Activated CD4-positive, CD25-positive, alpha-beta regulatory T cell treated with anti-CD3 and anti-CD28 coated beads, Interleukin-2, amount 50 U/mL, for 24 hours (primary cell): ENCODE results near the gene VPS72.

Experiments
- ATAC-seq, 2 donors: fragments of 150-1000 bp; cut with Tn5 transposase; one replicate each; pipeline ENCODE4 v1.10.0; 2021; ENCODE audit warnings: mild to moderate bottlenecking in 1 of 2, moderate library complexity in 1 of 2

VPS72 gene

DNA sequence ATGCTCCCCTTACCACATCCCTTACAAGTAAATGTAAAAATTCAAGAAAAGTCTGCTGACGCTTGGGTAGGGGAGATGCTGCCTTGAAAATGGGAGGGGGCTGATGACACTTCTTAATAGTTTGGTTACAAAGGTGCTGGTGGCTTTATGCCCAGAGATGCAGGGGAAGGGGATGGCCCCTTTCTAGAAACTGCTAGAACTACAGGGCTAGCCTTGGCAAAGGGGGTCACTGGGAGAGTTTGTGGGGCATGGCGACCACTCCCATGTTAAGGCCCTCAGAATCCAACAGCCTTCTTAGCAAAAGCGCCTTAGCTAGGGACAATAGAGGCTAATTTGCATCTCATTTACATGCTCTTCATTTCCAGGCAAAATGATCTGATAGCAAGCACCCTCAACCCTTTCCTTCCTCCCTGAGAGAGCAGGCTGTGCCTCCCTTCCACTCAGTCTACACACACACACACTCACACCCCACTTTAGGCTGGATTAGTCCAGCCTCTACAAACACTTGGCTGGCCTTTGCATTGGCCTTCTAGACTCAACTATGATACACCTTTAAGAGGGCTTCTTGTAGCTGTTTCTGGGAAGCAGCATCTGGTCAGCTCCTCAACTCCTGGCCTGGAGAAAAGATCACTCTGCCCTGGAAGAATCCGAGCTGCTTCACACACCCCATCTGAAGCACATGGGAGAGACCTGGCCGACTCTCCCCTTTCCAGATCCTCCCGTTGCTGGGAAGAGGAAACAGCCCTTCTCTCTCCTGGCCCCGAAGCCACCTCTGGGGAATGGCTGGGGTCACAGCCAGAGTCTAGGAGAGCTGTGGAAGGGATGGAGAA lies 45.3 kb downstream of the VPS72 start:
- no peak for ATAC-seq

DNA sequence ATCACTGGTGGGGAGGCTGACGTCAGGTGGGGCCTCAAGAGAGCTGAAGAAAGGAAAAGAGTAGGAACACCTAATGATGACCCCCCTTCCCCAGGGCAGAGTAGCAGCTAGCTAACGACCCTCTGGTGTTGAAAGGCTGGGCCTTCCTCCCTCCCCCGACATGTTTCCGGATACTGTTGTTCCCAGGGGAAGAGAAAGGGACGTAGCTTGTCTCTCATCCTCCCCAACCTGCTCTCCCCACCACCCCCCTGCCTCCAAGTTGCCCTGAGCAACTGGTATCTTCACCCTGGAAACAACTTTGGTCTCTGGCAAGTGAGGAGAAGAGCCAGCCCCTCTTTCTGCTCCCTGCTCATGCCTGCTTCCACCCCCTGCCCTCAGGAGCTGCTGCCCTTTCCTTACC lies 46.0 kb downstream of the VPS72 start:
- ATAC-seq: no peak

DNA sequence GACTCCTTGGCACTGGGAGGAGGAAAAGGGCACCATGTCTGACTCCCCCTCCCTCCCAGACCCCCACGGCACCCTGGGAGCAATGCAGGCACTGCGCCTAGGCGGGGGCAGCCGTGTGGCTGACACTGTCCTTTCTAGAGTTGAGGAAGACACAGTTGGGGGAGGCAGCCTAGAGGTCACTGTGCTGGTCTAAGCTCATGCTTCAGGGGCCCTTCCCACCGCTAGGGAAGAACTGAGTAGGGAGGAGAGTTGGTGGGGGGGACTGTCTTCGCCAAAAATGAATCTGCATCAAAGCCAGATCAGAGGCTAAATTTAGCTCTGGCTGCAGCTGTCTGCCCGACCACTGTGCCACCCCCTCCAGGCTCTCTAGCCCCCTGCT lies 47.0 kb downstream of the VPS72 start:
- ATAC-seq: no peak

DNA sequence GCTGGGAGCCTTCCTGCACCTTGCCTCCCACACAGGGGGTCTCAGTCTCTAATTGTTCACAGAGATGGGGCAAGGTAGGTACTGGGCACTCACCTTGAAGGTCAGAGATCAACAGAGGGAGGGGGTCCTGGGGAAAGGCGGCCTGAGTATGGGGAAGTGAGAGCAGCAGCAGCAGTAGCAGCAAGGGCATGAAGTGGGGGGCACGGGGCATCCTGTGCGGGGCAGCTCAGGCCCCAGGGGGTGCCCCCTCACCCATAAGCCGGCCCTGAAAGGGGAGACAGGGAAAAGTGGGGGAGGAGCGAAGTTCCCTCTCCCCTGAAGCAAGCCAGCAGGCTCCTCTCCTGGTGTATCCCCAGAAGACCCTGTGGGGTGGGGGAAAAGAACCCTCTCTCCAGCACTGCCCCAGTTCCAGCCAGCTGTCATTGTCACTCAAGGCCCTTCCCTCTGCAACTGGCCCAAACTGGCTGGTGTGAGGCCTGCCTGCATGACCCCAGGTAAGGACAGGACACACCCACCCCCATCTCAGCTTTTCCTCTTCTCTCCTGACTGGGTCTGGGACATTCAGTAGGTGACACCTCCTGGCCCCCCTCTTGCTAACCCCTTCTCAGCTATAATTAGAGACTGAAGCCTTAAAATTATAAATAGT lies 47.5 kb downstream of the VPS72 start:
- no peak for ATAC-seq

DNA sequence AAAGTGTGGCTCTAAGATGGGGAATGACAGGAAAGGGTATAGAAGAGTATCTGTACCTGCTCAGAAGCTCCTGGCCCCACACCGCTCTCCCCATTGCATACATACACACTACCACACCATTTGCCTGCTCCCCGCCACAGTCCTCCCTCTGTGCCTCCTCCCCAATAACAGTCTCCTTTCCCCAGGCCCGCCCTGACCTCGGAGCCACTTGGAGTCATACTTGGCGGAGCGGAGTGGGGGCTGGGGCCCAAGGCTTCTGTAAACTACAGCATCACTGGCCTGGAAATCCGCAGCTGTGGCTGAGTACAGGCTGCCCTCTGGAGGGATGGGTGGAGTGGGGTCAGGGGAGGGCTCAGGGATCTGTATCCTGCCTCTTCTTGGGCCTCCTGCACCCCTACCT lies 52.2 kb downstream of the VPS72 start:
- no peak for ATAC-seq

DNA sequence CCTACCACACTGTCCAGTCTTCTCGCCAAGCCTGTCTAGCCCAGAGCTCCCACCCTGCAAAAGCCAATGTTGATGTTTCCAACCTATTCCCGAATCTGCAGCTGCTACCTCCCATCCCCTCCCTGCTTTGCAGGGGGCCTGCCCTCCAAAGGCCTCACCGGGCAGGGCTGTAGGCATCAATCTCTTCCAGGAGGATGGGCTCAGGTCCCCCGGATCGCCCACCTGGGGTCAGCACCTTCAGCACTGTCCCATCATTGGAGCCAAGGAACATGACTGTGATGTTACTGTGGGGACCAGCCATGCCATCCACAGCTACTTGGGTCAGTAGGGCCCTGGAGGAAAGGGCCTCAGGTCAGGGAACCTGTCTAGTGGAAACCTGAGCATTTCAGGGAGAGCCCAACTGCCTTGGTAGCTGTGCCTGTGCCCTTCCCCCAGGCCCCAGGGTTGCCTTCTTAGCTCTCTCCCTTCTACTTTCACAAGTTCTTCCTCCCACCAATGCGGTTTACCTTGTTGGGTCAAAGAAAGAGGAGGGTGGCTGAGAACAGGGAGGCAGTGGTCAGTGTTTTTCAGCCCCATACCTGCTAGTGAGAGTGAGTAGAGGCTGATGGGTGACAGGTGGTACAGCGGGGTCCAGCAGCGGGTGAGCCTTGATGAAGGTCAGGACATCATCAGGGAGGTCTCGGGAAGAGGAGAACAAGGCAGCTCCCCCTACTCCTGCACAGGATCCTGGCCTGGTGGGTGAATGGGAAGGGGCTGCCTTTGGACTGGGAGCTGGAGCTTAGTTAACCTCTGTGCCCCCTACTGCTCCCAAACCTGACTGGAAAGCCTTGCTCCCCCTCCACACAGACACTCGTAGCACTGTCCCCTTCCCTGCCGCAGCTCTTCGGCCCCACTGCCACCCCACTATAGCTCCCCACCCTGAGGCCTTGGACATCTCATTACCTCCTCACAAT lies 54.3 kb downstream of the VPS72 start:
- no peak for ATAC-seq

DNA sequence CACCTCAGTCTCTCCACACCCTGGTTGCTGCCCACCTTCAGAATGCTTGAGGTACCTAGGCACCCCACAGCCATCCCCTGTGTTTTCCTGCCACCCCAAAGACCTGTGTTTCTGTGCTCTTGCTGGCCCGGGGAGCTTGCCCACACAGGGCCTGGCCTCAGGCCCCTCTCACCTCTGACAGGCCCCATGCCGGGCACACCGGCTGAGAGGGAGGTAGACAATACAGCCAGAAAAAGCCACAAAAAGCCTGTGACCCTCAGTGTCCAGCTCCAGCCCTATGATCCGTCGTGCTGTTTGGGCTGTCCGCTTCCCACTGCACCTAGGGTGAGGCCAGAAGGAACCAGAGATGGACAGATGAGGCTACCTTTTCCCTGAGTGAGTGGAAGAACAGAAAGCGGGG lies 55.0 kb downstream of the VPS72 start:
- ATAC-seq: no peak

DNA sequence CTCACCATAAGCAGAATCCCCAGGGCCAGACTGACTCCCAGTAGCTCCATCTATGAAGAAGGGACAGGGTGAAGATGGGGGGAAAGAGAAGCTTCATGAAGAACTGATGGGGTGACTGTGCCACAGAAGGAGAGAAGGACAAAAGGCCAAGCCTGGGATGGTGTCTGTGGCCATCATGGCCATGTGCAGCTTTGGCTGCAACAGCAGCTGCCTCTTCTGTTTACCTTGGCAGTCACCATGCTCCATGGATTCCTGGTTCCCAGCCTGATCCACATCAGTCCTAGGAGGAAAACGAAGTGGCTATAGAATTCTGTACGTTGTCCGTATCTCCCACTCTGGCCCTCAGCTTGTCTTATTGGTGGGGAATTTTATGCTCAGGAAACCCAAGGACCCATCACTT lies 55.6 kb downstream of the VPS72 start:
- ATAC-seq: no peak

DNA sequence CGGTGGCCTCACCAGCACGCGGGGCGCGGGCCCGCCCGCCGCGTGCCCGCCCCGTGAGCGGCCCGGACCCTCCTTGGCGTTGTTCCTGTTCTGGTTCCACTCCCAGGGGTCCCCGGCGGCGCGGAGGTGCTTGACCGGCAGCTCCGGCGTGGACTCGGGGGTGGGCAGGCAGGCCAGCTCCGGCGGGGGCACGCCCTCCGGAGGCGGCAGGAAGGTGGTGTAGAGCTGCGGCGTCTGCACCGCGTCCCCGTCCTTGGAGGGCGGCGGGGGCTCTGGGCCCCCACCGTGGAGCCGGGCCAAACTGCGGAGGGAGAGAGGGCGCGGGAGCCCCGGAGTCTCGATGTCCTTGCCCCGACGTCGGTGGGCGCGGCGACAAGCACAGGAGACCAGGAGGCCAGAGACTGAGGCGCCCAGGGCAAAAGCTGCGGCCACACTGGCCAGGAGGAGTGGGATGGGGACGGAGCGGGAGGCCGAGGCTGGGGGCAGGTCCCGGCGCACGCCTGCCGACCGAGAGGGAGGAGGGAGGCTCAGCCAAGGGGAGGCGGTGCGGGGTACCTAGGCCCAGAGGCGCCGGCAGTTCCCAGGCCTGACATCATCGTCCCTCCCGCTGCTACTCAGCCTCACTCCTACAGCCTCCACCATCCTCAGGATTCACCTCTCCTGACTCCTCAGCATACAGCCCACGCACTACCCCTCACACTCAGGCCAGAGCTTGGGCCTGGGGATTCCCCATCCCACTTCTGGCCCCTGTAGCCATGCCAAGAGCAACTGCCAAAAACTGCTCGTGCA lies 56.8 kb downstream of the VPS72 start:
- no peak for ATAC-seq

DNA sequence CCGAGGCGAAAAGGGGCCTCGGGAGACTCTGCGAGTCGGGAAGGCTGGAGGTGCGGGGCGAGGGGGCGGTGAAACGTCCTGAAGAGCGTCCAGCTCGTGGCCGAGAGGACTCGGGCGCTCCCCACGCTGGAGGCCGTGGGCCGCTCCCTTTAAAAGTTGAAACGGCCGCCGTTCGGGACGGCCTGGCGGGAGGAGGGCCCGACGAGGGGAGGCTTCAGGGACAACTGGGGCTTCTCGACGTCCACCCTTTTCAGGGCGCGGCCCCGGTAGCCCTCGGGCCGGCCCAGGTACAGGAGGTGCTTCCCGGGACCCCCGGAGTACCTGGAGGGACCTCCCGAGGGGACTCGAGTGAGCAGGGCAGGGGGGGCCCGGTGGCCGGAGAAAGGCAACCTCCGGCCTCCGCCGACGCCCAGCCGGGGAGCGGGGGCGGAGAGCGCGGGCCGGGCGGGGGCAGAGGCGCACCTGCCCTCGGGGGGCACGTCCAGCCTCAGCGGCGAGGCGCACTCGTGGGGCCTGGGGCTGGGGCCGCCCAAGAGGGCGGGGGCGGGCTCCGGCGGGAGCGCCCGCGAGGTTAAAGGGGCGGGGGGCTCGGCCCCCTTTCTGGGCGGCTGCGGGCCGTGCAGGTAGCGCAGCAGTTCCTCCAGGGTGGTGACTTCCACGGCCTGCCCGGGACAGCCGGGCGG lies 57.5 kb downstream of the VPS72 start:
- ATAC-seq: no peak

DNA sequence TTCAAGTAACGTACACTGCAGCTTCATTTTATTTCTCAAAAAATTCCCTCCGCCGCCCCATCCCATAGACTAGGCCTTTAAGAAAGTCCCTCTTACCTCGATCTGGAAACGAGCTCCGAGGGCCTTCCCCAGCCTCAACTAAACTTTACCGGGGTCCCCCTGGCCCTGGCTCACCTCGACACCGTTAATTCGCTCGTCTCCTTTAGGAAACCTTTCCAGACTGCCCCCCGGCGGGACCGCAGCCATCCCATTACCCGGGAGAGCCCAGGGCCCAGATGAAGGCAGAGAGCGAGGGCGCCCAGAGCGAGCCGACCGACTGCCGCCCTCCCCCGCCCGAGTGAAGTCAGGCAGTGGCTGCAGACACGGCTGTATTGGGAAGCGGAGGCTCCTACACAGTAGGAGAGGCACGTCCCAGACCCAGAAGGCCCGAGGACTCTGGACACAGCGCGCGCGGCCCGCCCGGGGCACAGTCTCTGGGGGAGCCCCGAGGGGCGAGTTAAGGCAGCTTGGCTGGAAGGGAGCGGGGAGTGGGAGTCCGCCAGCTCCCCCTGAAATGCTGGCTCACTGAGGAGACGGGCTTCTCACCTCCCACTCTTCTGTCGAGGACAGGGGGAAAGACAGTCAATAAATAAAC lies 58.2 kb downstream of the VPS72 start:
- ATAC-seq: no peak

DNA sequence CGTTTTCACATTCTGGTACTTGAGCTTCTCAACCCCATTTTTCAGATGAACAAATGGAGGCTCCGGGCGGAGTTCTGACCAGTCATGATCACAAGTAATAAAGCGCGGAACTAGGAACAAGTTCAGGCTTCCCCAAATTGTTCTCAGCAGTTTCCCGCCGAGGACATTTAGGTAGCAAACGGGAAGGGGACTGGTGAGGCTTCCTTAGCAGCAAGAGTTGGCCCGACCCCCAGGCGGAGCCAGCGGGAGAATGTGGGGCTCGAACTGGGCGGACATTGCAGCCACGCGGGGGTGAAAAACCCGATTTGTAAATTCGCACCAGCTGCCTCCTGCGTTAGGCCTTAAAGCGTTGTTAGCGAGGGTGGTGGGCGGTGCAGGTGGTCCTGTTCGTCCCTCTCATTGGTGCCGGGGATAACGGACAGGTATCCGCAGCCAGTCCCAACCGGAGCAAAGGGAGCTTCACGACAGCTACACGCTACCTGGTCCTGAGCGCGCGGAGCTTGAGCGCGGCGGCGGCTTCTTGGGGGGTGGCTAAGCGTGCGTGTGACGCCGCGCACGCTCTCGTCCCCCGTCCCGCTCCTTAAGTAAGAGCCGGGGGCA lies 58.9 kb downstream of the VPS72 start:
- peak; percentile 99 to 100 for ATAC-seq

DNA sequence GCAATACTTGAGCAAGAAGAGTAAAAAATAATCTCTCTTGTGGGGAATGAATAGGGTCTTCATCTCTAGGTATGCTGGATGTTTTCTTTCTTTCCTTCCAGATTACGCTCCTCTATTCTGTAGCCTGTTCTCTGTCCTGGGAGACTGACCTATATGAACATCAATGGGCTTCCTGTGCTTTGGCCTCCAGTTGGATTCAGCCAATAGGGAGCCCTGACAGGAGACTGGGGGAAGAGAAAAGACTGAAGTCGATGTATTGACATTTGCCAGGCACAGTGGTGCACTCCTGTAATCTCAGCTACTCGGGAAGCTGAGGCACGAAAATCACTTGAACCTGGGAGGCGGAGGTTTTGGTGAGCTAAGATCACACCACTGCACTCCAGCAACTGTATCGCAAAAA lies 61.2 kb downstream of the VPS72 start:
- ATAC-seq: no peak
